HG03378 (cell line): ENCODE measurements around the gene NAA16.
"Not testable (repeated sequence)": the region's sequence is repeated elsewhere in the genome, so short reads cannot be mapped to it uniquely, and the experiment has no call there.

ENCODE experiments used
- ATAC-seq: cut with Tn5 transposase; IDR thresholded peaks from one replicate; pipeline ENCODE4 v1.9.1; 2021; ENCODE audit warnings: mild to moderate bottlenecking, moderate library complexity; ENCODE audit not compliant: unreplicated experiment

NAA16 gene

GRCh38 chr13:41403983-41404382 is 92.9 kb downstream of the NAA16 start:
- no peak for ATAC-seq

- no peak for ATAC-seq
Measured at GRCh38 chr13:41405367-41405766, 94.3 kb downstream of the NAA16 start.

- ATAC-seq: no peak
Measured at GRCh38 chr13:41407380-41407779, 96.3 kb downstream of the NAA16 start.

- ATAC-seq: no peak
Measured at GRCh38 chr13:41408121-41408520, 97.1 kb downstream of the NAA16 start.

GRCh38 chr13:41408746-41409145 is 97.7 kb downstream of the NAA16 start:
- no peak for ATAC-seq

- no peak for ATAC-seq
Measured at GRCh38 chr13:41409611-41410010, 98.5 kb downstream of the NAA16 start.

GRCh38 chr13:41411060-41411459 is 100.0 kb downstream of the NAA16 start:
- ATAC-seq: no peak

GRCh38 chr13:41411522-41411921 is 100.5 kb downstream of the NAA16 start:
- ATAC-seq: no peak

GRCh38 chr13:41413872-41414271 is 102.8 kb downstream of the NAA16 start:
- no peak for ATAC-seq

GRCh38 chr13:41416276-41416675 is 105.2 kb downstream of the NAA16 start:
- ATAC-seq: no peak

- no peak for ATAC-seq
Measured at GRCh38 chr13:41418027-41418426, 107.0 kb downstream of the NAA16 start.

- ATAC-seq: no peak
Measured at GRCh38 chr13:41418731-41419130, 107.7 kb downstream of the NAA16 start.

GRCh38 chr13:41419206-41419605 is 108.1 kb downstream of the NAA16 start:
- no peak for ATAC-seq

- no peak for ATAC-seq
Measured at GRCh38 chr13:41420146-41420545, 109.1 kb downstream of the NAA16 start.

- not testable (repeated sequence) for ATAC-seq
Measured at GRCh38 chr13:41421330-41421729, 110.3 kb downstream of the NAA16 start.

- ATAC-seq: not testable (repeated sequence)
Measured at GRCh38 chr13:41421983-41422382, 110.9 kb downstream of the NAA16 start.

- ATAC-seq: not testable (repeated sequence)
Measured at GRCh38 chr13:41423259-41423658, 112.2 kb downstream of the NAA16 start.

GRCh38 chr13:41424675-41425074 is 113.6 kb downstream of the NAA16 start:
- ATAC-seq: not testable (repeated sequence)

GRCh38 chr13:41426047-41426446 is 115.0 kb downstream of the NAA16 start:
- ATAC-seq: no peak
